Mucosa of descending colon (tissue), 3 donors: Measurements from ENCODE around the gene EZH1. TPM values are rescaled to one million over a fixed set of nuclear protein-coding genes. Genes with fewer than 3 reads are reported as not detected.
A peak's percentile ranks its signal among the peaks of the same experiment; 100 is the strongest.

ENCODE experiments used
- ATAC-seq: fragments of 200-7000 bp; cut with Tn5 transposase; one replicate; pipeline ENCODE4 v1.9.1; 2020; ENCODE audit warnings: mild to moderate bottlenecking, moderate library complexity
- DNase-seq, 3 donors: peaks; one replicate each; pipeline ENCODE4 v3.0.0-alpha.2; 2020
- H3K36me3 ChIP-seq: fragments of 200-600 bp; one replicate; pipeline ENCODE4 v1.8.0; 2021; ENCODE audit warnings: low read depth, mild to moderate bottlenecking
- H3K4me1 ChIP-seq: fragments of 200-600 bp; one replicate; pipeline ENCODE4 v1.8.0; 2021; ENCODE audit warnings: low read depth, mild to moderate bottlenecking
- H3K4me3 ChIP-seq: fragments of 200-600 bp; one replicate; pipeline ENCODE4 v1.8.0; 2021; ENCODE audit warnings: mild to moderate bottlenecking
- H3K9me3 ChIP-seq: fragments of 200-600 bp; one replicate; pipeline ENCODE4 v1.8.0; 2021; ENCODE audit warnings: mild to moderate bottlenecking
- intact Hi-C, 2 donors: fragments of 100-400 bp; cut with DNase I in 1 of 2; cut with micrococcal nuclease in 1 of 2; formaldehyde crosslinking; loops; one replicate each; pipeline versions ENCODE4 v1.11.0 to v1.11.1; 2022; cut with DNase I, micrococcal nuclease
- total RNA-seq, 3 donors: library from RNA; stranded (reverse); fragmentation: NEBNext Ultra II Directional in 2 of 3; extraction: Animal tissue kit (Norgen Biotek cat#: 25700) in 2 of 3; gene quantifications; one replicate each; pipeline versions ENCODE4 v1.2.1 to v1.2.4, GENCODE V29; 2021 to 2023
- TF ChIP-seq, protein P1 (sequence below): fragments of 200-600 bp; IDR thresholded peaks from one replicate; pipeline ENCODE4 v1.8.0; 2022; ENCODE audit warnings: antibody characterized with exemption, mild to moderate bottlenecking
- donor health status: DM: no; HTN: no; CAD: no; lungs with moderate emphysema.
- donor health status: DM: no; HTN: no; CAD: no.
- donor health status: DM: no; HTN: yes; CAD: no.

Gene EZH1
- total RNA-seq, 3 donors from 2014 or later, result 23.8 to 53.7 (median 31.7) TPM

DNA sequence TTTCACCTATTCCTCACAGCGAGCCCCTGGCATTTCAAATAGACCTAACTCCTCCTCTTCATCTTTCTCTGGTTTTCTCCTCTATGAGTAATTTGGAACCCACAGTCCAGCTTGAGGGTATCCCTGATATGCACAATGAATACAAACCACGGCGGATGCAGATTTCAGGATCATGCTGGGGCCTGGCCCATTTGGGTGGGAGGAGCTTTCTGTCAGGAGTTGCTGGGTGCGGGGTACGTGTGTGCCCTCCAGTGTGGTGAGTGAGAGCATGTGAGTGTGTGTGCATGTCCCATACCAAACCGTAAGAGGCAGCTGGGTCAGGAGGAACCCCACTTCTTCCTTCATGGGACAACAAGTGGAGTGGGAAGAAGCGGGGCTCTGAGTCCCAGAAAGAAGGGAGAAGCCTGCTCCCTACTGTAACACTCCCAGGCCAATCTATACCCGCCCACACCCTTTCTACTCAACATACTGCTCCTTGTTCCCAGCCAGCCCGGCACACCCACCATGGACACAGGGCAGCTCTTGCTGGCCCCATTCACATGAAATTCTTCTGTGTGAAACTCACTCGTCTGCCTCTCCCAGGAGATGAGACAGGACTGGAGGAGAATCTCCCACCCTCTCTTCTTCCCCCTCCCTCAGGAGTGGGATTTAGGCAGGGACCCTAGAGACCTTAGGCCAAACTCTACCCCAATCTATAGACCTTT, 44.1 kb downstream of the EZH1 start:
- H3K9me3 ChIP-seq, result no peaks in the 10 kb centered on the region
- no peak overlapping the region for H3K4me3 ChIP-seq
- DNase-seq (no peak), ATAC-seq (no peak)
- no peaks in the 10 kb centered on the region for H3K36me3 ChIP-seq
- intact Hi-C loops, result no loop called here
- TF ChIP-seq, protein P1, sequence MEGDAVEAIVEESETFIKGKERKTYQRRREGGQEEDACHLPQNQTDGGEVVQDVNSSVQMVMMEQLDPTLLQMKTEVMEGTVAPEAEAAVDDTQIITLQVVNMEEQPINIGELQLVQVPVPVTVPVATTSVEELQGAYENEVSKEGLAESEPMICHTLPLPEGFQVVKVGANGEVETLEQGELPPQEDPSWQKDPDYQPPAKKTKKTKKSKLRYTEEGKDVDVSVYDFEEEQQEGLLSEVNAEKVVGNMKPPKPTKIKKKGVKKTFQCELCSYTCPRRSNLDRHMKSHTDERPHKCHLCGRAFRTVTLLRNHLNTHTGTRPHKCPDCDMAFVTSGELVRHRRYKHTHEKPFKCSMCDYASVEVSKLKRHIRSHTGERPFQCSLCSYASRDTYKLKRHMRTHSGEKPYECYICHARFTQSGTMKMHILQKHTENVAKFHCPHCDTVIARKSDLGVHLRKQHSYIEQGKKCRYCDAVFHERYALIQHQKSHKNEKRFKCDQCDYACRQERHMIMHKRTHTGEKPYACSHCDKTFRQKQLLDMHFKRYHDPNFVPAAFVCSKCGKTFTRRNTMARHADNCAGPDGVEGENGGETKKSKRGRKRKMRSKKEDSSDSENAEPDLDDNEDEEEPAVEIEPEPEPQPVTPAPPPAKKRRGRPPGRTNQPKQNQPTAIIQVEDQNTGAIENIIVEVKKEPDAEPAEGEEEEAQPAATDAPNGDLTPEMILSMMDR, result no peak
- no peaks in the 10 kb centered on the region for H3K4me1 ChIP-seq

- intact Hi-C loops, result no loop called here
- DNase-seq (no peak), ATAC-seq (no peak)
- Histone ChIP-seq H3K4me1 (no peaks in the 10 kb centered on the region), H3K4me3 (no peak overlapping the region), H3K9me3 (no peaks in the 10 kb centered on the region), H3K36me3 (no peaks in the 10 kb centered on the region)
- TF ChIP-seq, protein P1, result no peak
Observed at GRCh38 chr17:42699415-42699740, 45.5 kb downstream of the EZH1 start.

DNA sequence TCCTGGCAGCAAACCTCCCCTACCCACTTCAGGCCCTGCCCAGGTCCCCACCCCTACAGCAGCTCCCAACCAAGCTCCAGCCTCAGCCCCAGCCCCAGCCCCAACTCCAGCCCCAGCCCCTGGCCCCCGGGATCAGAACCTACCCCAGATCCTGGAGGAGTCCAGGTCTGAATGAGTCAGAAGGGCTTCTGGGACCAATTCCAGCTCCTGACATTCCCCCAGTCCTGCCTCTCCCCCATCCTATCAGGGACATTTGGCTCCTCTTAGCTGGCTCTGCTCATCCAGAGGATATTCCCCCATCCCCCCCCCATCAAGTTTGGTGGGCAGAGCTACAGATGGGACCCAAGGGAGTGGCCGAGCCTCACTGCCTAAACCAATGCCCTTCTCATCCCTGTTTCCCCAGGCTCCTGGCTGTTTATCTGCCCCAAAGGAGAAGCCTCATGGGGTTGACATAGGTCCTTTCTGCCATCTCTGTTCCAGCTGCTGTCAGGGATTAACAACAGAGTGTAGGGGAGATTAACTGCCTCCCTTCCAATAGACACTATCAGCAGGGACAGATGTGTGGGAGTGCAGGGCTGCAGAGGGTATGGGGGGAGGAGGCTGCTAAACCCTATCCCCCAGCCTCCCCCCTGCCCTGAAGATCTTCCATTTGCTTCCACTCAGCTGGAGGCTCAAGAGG, 46.0 kb downstream of the EZH1 start:
- Histone ChIP-seq H3K36me3 (no peaks in the 10 kb centered on the region), H3K4me1 (no peaks in the 10 kb centered on the region), H3K9me3 (no peaks in the 10 kb centered on the region), H3K4me3 (no peak overlapping the region)
- TF ChIP-seq, protein P1, result no peak
- ATAC-seq (no peak), DNase-seq (peak in 2 of 3 donors; percentile 17 to 19)
- intact Hi-C loops, result no loop called here

GRCh38 chr17:42697108-42697811, 47.6 kb downstream of the EZH1 start:
- intact Hi-C loops, result no loop called here
- peak in 1 of 3 donors; percentile 7 for DNase-seq
- Histone ChIP-seq H3K9me3 (no peaks in the 10 kb centered on the region), H3K4me3 (no peak overlapping the region), H3K36me3 (no peaks in the 10 kb centered on the region), H3K4me1 (no peaks in the 10 kb centered on the region)
- no peak for ATAC-seq
- TF ChIP-seq, protein P1, result no peak

GRCh38 chr17:42695500-42695899, 49.3 kb downstream of the EZH1 start:
- ATAC-seq, result no peak
- intact Hi-C loops, result no loop called here
- no peaks in the 10 kb centered on the region for H3K9me3 ChIP-seq
- TF ChIP-seq, protein P1, result no peak
- DNase-seq, result peak in 1 of 3 donors; percentile 15
- H3K4me1 ChIP-seq, result no peaks in the 10 kb centered on the region
- H3K36me3 ChIP-seq, result no peaks in the 10 kb centered on the region
- H3K4me3 ChIP-seq, result no peak overlapping the region
